Stimulated activated naive CD8-positive, alpha-beta T cell treated with anti-CD3 and anti-CD28 coated beads, Interleukin-15, Interleukin-2, amounts not matched to agents 100 ng/mL and 50 ng/mL, for 24 hours (primary cell): Measurements from ENCODE around the gene HDAC7.
"Not testable (repeated sequence)": the region's sequence is repeated elsewhere in the genome, so short reads cannot be mapped to it uniquely, and the experiment has no call there.

ENCODE experiments used
- H3K27ac Mint-ChIP-seq: one replicate; pipeline ENCODE4 v1.8.0; 2021; ENCODE audit warnings: mild to moderate bottlenecking, mixed read lengths
- H3K27me3 Mint-ChIP-seq: one replicate; pipeline ENCODE4 v1.8.0; 2021; ENCODE audit warnings: mixed read lengths
- H3K36me3 Mint-ChIP-seq: one replicate; pipeline ENCODE4 v1.8.0; 2021; ENCODE audit warnings: low read depth, mixed read lengths
- H3K4me1 Mint-ChIP-seq: one replicate; pipeline ENCODE4 v1.8.0; 2021; ENCODE audit warnings: low read depth, mixed read lengths
- H3K4me3 Mint-ChIP-seq: one replicate; pipeline ENCODE4 v1.8.0; 2021; ENCODE audit warnings: mild to moderate bottlenecking, mixed read lengths
- H3K9me3 Mint-ChIP-seq: one replicate; pipeline ENCODE4 v1.8.0; 2021; ENCODE audit warnings: mixed read lengths

The HDAC7 gene

DNA sequence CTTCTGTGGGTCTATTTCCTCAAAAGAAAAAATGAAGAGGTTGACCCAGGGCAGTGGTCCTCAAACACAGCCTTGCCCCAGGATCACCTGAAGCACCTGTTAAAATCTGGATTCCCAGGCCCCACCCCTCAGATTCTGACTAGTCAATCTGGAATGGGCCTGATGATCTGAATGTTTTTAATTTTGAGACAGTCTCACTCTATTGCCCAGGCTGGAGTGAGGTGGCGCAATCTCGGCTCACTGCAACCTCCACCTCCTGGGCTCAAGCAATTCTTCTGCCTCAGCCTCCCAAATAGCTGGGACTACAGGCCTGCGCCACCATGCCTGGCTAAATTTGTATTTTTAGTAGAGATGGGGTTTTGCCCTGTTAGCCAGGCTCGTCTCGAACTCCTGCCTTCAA, 4.3 kb downstream of the HDAC7 start:
- peak overlapping the region; percentile 100 for H3K27ac Mint-ChIP-seq
- H3K36me3 Mint-ChIP-seq = peaks cover 62% of the 10 kb centered on the region
- H3K4me1 Mint-ChIP-seq = peaks cover 80% of the 10 kb centered on the region
- not testable (repeated sequence) for H3K27me3 Mint-ChIP-seq, H3K9me3 Mint-ChIP-seq
- peak overlapping the region; percentile 91 for H3K4me3 Mint-ChIP-seq

DNA sequence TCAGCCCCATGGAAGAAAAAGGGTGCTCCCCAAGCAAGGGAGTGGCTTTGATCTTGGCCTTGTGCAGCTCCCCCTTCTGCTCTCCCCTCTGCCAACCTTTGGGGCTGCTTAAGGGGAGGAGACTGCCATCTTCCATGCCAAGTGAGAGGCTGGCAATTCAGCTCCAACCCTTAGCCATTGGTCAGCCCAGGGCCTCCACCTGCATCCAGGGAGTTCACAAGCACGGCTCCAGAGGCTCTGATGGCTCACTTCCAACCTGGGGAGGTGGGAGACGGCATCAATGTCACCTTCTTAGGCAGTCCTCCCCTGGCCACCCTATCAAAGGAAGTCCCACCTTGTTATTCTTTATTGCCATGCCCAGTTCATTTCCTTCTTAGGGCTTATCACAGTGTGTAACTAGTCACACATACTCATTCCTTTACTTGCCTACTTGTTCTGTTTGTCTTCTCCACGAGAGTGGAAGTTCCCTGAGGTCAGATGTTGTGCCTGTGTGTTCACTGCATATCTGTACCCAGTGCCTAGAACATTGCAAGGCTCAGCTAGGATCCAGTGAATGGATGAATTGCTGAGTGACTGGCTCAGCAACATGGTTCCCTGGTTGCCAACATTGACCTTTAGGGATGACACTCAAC, 5.0 kb downstream of the HDAC7 start:
- peak overlapping the region; percentile 91 for H3K4me3 Mint-ChIP-seq
- peaks cover 84% of the 10 kb centered on the region for H3K4me1 Mint-ChIP-seq
- no peaks in the 10 kb centered on the region for H3K27me3 Mint-ChIP-seq
- peaks cover 62% of the 10 kb centered on the region for H3K36me3 Mint-ChIP-seq
- no peaks in the 10 kb centered on the region for H3K9me3 Mint-ChIP-seq
- peak overlapping the region; percentile 100 for H3K27ac Mint-ChIP-seq

GRCh38 chr12:47813511-47814196, 6.0 kb downstream of the HDAC7 start:
- Mint-ChIP-seq H3K4me1 (peaks cover 94% of the 10 kb centered on the region), H3K9me3 (no peaks in the 10 kb centered on the region), H3K27me3 (no peaks in the 10 kb centered on the region), H3K27ac (peak overlapping the region; percentile 100), H3K36me3 (peaks cover 58% of the 10 kb centered on the region), H3K4me3 (peak overlapping the region; percentile 91)

DNA sequence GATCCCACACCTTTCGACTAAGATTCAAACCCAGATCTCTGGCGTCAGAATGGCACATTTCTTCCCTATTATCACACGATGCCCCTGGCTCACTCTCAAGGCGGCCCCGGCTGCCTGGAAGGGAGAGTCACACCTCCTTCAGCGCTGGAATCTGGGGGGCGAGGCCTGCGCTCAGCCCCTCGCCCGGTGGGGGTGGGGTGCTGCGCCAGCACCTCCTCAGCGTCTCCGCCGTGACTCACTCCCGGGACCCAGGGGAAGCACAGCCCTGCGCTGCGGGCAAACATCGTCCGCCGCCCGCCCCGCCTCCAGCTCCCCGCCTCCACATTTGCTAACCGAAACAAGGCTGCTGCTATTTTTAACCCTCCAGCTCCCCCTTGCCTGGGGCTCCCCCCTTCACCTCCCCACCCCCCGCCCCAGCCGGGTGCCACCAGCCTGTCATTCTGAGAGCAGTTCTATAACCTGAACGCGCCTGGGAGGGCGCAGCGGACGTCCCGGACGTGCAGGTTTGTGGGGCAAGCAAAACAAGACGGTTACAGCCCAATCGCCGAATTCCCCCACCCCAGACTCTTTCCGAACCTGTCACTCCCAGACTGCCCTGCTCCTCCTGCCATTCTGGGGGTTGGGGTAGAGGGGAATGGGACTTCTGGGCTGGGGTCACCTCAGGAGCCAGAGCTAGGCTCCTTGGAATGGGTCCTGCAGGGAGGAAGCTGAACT, 6.7 kb downstream of the HDAC7 start:
- Mint-ChIP-seq H3K4me3 (peak overlapping the region; percentile 91), H3K9me3 (no peaks in the 10 kb centered on the region), H3K4me1 (peaks cover 98% of the 10 kb centered on the region), H3K27me3 (no peaks in the 10 kb centered on the region), H3K36me3 (peaks cover 51% of the 10 kb centered on the region), H3K27ac (peak overlapping the region; percentile 100)

DNA sequence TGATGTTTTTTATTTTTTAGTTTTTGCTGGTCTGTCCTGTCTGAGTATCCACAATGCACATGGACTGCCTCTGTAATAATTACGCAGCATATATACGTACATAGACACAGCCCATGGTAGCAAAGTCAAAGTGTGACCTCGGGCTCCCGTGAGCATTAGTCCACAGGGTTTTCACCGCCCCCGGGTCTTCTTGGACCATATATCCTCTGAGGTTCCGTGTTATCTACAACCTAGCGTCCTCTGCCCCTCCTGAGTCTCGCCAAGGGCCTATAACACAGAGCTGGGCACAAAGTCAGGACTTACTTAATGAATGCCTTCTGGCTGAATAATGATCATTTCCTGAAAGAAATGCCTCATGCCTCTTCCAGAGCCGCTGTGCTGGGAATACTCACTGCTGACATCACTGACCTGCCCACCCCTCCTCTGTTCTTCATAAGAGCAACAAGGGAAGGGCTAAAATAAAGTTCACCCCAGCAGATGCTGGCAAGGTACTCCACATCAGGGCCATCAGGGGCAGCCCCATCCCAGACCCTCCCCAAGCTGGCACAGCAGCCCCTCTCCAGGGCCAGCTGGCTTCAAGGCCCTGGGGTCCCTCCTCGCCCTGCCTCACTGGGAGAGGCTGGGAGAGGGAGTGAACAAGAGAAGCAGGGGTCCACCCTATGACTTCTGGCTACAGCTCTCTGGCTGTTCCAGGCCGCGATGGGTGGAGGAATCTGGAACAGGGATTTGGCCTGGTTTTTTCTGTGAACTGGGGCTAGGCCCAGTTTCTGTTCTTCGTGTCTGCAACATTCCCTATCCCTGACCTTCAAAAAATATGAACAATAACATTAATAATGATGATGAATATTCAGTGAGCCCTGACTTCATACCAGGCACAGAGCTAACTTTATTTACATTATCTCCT, 7.9 kb downstream of the HDAC7 start:
- H3K27me3 Mint-ChIP-seq = no peaks in the 10 kb centered on the region
- H3K4me1 Mint-ChIP-seq = peaks cover 98% of the 10 kb centered on the region
- peaks cover 46% of the 10 kb centered on the region for H3K36me3 Mint-ChIP-seq
- no peaks in the 10 kb centered on the region for H3K9me3 Mint-ChIP-seq
- peak overlapping the region; percentile 91 for H3K4me3 Mint-ChIP-seq
- H3K27ac Mint-ChIP-seq = peak overlapping the region; percentile 100

DNA sequence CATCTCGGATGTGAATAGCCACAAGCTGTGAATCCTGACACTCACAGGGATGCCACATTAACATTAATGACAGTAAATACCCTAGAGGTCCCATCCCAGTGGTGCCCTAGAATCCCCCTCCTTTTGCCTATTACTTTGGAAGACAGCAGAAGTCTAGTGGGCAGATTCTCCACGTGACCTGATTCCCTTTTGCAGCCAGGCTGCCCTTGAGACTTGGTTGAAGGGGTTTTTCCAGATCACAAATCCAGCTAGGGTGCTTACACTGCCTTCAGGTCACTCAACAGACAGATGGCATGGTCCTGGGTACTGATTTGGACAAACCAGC, 8.7 kb downstream of the HDAC7 start:
- Mint-ChIP-seq H3K27me3 (no peaks in the 10 kb centered on the region), H3K4me3 (peak overlapping the region; percentile 91), H3K27ac (peak overlapping the region; percentile 100), H3K36me3 (peaks cover 49% of the 10 kb centered on the region), H3K4me1 (peaks cover 98% of the 10 kb centered on the region), H3K9me3 (no peaks in the 10 kb centered on the region)

DNA sequence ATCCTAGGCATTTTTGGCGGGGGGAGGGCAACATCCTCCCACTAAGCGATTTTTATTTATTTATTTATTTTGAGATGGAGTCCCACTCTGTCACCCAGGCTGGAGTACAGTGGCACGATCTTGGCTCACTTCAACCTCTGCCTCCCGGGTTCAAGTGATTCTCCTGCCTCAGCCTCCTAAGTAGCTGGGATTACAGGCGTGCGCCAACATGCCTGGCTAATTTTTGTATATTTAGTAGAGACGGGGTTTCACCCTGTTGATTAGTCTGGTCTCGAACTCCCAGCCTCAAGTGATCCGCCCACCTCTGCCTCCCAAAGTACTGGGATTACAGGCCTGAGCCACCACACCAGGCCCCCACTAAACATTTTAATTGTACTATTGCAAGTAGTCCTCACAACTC, 10.2 kb downstream of the HDAC7 start:
- Mint-ChIP-seq H3K36me3 (peaks cover 56% of the 10 kb centered on the region), H3K4me1 (peaks cover 98% of the 10 kb centered on the region), H3K4me3 (peak overlapping the region; percentile 43), H3K27ac (peak overlapping the region; percentile 100)
- not testable (repeated sequence) for H3K9me3 Mint-ChIP-seq, H3K27me3 Mint-ChIP-seq

- Mint-ChIP-seq H3K27me3 (no peaks in the 10 kb centered on the region), H3K4me3 (peak overlapping the region; percentile 77), H3K27ac (peak overlapping the region; percentile 96), H3K9me3 (no peaks in the 10 kb centered on the region), H3K4me1 (peaks cover 98% of the 10 kb centered on the region), H3K36me3 (peaks cover 55% of the 10 kb centered on the region)
These were observed 10.9 kb downstream of the HDAC7 start for GRCh38 chr12:47808574-47809365.

- Mint-ChIP-seq H3K9me3 (no peaks in the 10 kb centered on the region), H3K4me1 (peaks cover 98% of the 10 kb centered on the region), H3K27me3 (no peaks in the 10 kb centered on the region), H3K27ac (peak overlapping the region; percentile 96), H3K4me3 (peak overlapping the region; percentile 77), H3K36me3 (peaks cover 54% of the 10 kb centered on the region)
These were observed 11.7 kb downstream of the HDAC7 start for GRCh38 chr12:47808050-47808449.

DNA sequence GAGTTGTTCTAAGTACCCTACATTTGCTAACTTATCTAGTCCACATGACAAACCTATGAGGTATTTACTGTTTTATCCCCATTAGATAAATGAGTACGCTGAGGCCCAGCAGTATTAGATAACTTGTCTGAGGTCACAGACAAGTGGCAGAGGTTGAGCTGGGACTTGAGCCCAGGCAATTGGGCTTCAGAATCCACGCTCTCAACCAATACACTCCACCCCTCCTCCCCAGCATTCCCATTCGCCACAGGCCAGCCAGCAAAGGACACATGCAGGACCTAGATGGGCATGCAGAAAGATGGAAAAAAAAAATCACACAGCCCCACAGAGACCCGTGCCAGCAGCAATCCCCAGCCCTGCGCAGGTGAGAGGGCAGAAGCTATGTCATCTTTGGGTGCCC, 12.4 kb downstream of the HDAC7 start:
- peaks cover 100% of the 10 kb centered on the region for H3K4me1 Mint-ChIP-seq
- H3K27ac Mint-ChIP-seq = peak overlapping the region; percentile 96
- peak overlapping the region; percentile 77 for H3K4me3 Mint-ChIP-seq
- H3K9me3 Mint-ChIP-seq = no peaks in the 10 kb centered on the region
- no peaks in the 10 kb centered on the region for H3K27me3 Mint-ChIP-seq
- peaks cover 52% of the 10 kb centered on the region for H3K36me3 Mint-ChIP-seq

DNA sequence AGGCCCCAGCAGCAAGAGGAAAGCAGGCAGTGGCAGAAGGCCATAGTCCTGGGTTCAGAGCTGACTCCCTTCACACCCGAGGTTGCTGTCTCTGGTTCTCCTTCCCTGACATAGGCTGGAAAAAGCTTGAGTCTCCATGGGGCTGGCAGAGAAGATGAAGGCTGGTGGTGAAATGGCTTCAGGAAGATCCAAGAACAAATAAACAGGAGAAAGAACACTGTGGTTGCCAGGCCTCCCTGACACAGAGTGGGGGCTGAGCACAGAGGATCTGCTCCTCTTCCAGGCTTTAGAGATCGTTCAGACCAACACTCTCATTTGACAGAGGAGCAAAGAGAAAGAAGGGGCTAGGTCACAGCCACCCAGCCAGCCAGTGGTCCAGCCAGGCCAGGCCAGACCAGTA, 14.3 kb downstream of the HDAC7 start:
- no peaks in the 10 kb centered on the region for H3K9me3 Mint-ChIP-seq
- peak overlapping the region; percentile 96 for H3K27ac Mint-ChIP-seq
- no peaks in the 10 kb centered on the region for H3K27me3 Mint-ChIP-seq
- peaks cover 96% of the 10 kb centered on the region for H3K4me1 Mint-ChIP-seq
- H3K36me3 Mint-ChIP-seq = peaks cover 50% of the 10 kb centered on the region
- H3K4me3 Mint-ChIP-seq = peak overlapping the region; percentile 54

DNA sequence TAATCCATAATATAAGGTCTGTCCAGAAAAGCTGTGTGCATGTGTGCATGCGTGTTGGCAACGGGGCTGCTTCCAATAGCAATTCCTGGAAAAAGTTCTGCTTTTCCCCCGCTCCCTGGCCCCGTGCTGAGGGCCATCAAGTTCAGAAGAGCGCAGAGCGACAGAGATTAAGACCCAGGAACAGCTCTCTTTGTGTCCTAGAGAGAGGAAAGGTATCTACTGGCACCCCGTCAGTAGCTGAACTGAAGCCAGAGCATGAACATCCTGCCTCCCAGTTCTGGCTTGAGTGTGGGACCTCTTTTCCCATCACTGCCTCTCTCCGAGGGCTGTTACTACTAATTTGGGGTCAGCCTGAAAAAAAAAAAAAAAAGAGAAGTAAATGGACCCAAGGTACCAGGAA, 15.5 kb downstream of the HDAC7 start:
- Mint-ChIP-seq H3K9me3 (no peaks in the 10 kb centered on the region), H3K4me1 (peaks cover 96% of the 10 kb centered on the region), H3K27me3 (no peaks in the 10 kb centered on the region), H3K36me3 (peaks cover 56% of the 10 kb centered on the region), H3K4me3 (no peak overlapping the region), H3K27ac (peak overlapping the region; percentile 96)

- peaks cover 59% of the 10 kb centered on the region for H3K36me3 Mint-ChIP-seq
- no peaks in the 10 kb centered on the region for H3K9me3 Mint-ChIP-seq
- H3K4me1 Mint-ChIP-seq = peaks cover 95% of the 10 kb centered on the region
- H3K27ac Mint-ChIP-seq = peak overlapping the region; percentile 96
- no peaks in the 10 kb centered on the region for H3K27me3 Mint-ChIP-seq
- peak overlapping the region; percentile 12 for H3K4me3 Mint-ChIP-seq
These were observed 16.4 kb downstream of the HDAC7 start for GRCh38 chr12:47803191-47803875.
